ENCODE data around the gene SORL1-AS1.
"Not testable (repeated sequence)": the region's sequence is repeated elsewhere in the genome, so short reads cannot be mapped to it uniquely, and the experiment has no call there.

Gene SORL1-AS1

GRCh38 chr11:121452609-121453150 lies at the start of gene SORL1-AS1:
Gene SORL1-AS1 (minus strand): TSS chr11:121452967.
- DNase-seq = no peak

- DNase-seq = no peak
Measured at GRCh38 chr11:121500717-121501116, 48.0 kb upstream of the SORL1-AS1 start.

- no peak for DNase-seq
Measured at GRCh38 chr11:121500275-121500674, 47.5 kb upstream of the SORL1-AS1 start.

- DNase-seq = no peak
Measured at GRCh38 chr11:121499405-121499804, 46.6 kb upstream of the SORL1-AS1 start.

GRCh38 chr11:121497176-121497998 lies 44.6 kb upstream of the SORL1-AS1 start:
- DNase-seq = no peak

- no peak for DNase-seq
Measured at GRCh38 chr11:121494355-121495099, 41.8 kb upstream of the SORL1-AS1 start.

- no peak for DNase-seq
Measured at GRCh38 chr11:121489823-121490222, 37.1 kb upstream of the SORL1-AS1 start.

GRCh38 chr11:121488641-121489040 lies 35.9 kb upstream of the SORL1-AS1 start:
- DNase-seq = no peak

GRCh38 chr11:121488170-121488569 lies 35.4 kb upstream of the SORL1-AS1 start:
- DNase-seq = no peak

GRCh38 chr11:121487191-121487590 lies 34.4 kb upstream of the SORL1-AS1 start:
- no peak for DNase-seq

GRCh38 chr11:121486054-121486453 lies 33.3 kb upstream of the SORL1-AS1 start:
- no peak for DNase-seq

GRCh38 chr11:121485216-121485615 lies 32.4 kb upstream of the SORL1-AS1 start:
- DNase-seq = no peak

GRCh38 chr11:121483805-121484480 lies 31.2 kb upstream of the SORL1-AS1 start:
- no peak for DNase-seq

- DNase-seq = no peak
Measured at GRCh38 chr11:121482231-121483129, 29.7 kb upstream of the SORL1-AS1 start.

- DNase-seq = not testable (repeated sequence)
Measured at GRCh38 chr11:121481484-121482230, 28.9 kb upstream of the SORL1-AS1 start.

- no peak for DNase-seq
Measured at GRCh38 chr11:121479698-121480238, 27.0 kb upstream of the SORL1-AS1 start.

GRCh38 chr11:121478895-121479697 lies 26.3 kb upstream of the SORL1-AS1 start:
- DNase-seq = peak; percentile 28

GRCh38 chr11:121478226-121478894 lies 25.6 kb upstream of the SORL1-AS1 start:
- DNase-seq = no peak

- DNase-seq = no peak
Measured at GRCh38 chr11:121476379-121477032, 23.7 kb upstream of the SORL1-AS1 start.

All from right hindlimb (tissue), 1 donor.